GM21367 (cell line): ENCODE results near the gene ZMIZ1.

Experiments used
- ATAC-seq: cut with Tn5 transposase; IDR thresholded peaks from one replicate; pipeline ENCODE4 v1.9.1; 2021; ENCODE audit not compliant: unreplicated experiment

ZMIZ1 gene

DNA sequence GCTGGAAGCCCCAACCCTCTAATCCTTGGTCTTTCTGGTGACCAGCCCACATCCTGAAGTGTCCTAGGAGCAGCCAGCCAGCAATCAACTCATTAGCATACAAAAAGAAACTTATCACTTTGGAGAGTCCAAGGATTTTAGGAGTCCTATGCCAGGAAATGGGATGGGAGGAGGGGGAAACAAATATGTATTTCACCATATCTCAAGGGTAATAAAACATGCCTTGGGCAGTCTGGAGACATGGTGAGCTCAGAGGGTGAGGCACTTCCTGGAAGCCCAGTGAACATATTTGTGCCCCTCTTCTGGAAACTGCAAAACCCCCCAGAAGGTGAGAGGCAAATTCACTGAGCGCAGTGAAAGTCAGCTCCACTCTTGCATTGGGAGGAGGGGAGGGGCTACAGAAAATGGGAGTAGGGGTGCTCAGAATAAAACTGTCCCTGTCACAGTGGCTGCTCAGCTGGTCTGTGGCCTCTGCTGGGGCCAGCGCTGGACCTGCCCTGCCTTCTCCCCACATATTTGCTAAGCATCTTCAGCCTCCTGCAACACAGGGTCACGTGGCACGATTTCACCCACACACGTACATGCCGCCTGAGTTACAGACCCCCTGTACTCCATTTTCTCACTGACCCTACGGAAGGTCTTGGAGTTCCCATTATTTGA, 17.7 kb upstream of the ZMIZ1 start:
- no peak for ATAC-seq

DNA sequence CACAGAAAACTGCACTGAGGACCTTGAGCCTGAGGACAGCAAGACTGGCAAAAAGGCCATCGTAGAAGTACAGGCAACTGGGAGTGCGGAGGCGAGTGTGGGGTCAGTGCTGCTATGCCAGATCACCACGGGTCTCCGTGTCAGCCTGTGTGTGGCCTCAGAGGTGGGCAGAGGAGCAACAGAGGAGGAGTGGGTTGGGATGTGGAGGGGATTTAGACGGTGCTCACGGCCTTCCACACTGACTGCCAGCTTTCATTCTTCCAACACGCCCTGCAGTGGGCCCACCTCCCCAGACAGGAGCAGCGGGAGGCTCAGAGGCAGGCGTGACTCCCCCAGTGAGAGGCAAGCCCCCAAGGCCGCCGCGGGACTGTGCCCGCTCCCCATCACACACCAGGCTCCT, 17.0 kb upstream of the ZMIZ1 start:
- no peak for ATAC-seq

DNA sequence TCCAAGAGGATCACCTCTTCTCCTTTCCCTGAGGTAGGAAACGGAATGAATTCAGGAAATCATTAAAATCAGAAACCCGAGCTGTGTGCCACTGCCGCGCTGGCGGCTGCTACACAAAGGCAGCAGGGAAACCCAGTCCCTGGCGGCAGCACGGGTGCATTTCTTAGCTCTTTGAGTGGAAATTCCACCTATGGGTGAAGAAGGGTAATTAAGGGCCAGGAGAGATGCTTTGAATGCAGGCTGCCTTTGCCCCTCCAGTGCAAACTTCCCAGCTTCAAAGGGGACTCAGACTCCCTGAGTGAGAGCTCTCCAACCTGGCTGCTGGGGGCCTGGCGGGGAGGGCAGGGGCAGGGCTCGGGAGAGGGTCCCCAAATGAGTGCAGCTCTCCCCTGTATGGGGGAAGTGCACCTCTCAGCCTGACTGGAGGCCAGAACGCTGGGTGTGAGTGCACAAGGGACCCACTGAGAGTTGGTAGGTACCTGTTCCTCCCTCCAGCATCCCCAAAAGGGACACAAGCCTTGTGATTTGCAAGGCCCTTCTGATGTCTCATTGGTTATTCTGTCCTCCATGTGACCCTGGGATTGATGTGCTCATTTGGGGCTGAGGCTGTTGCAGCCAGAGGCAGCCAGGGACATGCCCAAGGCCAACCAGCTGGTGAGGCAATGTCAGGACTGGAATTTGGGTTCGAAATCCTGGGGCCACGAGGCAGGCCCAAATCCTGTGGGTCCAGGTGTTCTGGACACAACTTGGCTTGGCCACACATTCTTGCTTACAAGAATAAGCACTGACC, 16.3 kb upstream of the ZMIZ1 start:
- no peak for ATAC-seq

DNA sequence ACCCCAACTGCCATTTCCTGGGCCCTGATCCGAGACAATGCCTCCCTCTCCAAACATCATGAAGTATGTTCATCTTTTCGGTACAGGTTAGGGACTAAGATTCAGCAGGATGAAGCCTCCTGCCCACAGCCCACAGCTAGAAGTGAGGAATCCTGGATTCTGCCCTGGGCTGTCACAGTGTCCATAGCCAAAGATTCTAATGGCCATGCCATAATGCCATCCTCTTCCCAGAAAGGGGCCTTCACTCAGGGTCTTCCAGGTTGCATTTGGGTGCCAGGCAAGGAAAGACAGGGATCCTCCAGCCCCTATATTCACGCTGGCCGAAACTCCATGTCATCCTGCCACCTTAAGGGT, 15.7 kb upstream of the ZMIZ1 start:
- ATAC-seq = no peak

DNA sequence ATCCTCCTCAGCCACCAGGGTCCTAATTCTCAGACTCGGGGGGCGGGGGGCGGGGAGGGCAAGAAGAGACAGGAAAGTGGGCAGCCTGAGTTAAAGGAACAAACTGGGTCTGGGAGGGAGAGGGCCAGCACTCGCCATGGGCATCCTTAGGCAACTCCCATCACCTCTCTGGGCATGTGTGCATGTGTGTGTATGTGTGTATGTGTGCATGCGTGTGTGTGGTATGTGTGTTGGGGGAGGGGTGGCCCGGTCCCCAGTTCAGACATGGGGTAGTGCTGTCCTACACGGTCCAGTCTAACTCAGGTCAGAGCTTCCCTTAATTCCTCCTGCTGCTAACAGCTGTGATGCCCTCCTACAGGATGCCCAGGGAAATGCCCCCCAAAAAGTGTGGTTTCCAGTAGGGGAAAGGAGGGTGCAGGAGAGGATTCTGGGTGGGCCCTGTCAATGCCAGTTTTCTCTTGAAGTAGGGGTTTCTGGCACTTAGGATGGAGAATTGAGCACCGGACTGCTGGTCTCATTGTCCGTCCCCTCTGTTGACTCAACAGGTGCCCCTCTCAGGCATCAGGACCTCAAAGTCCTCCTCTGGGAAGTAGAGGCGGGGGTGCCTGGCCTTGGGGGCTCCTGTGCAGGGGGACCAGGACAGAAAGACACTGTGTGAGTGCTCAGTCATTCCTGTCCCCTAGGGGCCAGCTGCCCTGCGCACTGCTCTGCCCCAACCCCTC, 15.1 kb upstream of the ZMIZ1 start:
- no peak for ATAC-seq

DNA sequence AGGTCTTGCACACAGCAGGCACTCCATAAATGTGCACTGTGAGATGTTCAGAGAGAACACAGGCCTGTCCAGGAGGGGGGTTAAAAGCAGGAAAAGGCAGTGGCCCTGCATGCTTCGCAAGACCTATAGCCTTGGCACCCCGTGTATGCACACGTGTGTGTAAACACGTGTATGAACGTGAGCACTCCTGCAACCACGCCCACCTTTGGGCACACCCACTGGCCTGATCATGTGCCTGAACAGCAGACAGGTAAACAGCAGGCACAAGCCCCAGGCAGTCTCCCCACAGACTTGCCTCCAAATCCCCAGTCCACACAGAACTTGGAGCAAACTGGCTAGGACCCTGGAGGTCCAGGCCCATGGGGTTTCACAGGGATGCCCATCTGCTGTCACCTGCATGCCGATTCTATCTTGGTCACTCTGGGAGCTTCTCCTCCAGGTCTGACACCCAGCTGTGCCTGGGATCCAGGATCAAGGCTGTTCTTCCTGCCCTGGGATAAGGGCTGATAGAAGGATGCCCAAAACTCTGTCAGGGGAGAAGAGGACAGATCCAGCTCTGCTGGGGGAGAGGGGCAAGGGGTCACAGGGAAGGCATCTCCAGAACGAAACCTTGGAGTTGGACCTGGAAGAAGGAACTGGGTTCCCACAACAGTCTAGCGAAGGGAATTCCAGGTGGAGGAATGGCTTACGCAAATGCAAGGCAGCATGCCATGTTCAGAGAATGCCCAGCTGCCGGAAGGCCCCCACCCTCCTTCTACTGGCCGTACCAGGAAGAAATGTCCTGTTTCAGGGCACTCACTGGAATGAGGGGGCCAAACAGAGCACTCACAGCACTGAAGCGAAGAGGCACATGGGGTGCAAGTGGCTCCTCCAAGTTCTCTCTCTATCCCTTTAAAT, 14.3 kb upstream of the ZMIZ1 start:
- ATAC-seq = no peak

DNA sequence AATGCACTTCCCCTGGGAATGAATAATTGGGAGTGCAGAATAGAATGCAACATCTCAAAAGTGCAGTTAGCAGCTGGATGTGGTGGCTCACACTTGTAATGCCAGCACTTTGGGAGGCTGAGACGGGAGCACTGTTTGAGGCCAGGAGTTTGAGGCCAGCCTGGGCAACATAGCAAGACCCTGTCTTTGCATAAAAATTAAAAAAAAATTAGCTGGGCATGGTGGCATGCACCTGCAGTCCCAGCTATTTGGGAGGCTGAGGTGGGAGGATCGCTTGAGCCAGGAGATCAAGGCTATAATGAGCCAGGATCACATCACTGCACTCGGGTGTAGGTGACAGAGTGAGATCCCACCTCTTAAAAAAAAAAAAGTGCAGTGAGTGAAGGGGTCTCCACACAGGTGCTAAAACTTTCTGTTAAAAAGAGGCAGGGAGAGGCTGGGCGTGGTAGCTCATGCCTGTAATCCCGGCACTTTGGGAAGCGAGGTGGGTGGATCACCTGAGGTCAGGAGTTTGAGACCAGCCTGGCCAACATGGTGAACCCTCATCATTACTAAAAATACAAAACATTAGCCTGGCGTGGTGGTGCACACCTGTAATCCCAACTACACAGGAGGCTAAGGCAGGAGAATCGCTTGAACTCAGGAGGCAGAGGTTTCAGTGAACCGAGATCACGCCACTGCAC, 13.5 kb upstream of the ZMIZ1 start:
- no peak for ATAC-seq

DNA sequence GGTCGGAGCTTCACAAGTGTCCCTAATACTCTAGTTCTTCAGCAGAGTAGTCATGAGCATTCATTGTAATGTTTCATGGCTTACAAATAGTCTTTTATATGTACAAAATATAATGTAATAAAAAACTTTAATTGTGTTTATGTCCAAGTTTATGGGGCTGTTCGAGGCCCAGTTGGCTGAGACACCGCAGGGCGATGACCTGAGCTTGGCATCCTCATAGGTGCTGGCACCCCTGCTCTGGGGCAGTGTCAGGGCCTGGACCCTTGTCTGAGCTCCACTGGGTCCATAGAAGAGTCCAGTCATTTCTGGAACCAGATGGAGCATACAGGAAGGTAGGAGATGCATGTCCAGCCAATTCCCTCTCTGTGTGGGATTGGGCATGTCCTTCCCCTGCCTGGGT, 12.9 kb upstream of the ZMIZ1 start:
- no peak for ATAC-seq

DNA sequence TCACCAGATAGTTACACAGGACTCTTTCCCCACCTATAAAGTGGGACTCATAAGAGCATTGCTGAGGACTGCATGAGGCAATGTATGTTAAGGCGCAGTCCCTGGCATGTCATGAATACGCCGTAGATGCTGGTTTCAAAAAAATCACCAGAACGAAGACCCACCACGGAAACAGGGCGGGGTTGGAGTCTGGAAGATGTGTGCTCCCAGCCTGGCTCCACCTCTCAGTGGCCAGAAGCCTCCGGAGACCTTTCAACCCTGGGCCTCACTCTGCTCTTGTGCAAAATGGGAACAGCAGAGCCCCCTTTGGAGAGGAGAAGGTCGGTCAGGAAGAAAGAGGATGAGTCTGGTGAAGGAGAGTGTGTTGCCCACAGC, 12.4 kb upstream of the ZMIZ1 start:
- ATAC-seq = no peak

DNA sequence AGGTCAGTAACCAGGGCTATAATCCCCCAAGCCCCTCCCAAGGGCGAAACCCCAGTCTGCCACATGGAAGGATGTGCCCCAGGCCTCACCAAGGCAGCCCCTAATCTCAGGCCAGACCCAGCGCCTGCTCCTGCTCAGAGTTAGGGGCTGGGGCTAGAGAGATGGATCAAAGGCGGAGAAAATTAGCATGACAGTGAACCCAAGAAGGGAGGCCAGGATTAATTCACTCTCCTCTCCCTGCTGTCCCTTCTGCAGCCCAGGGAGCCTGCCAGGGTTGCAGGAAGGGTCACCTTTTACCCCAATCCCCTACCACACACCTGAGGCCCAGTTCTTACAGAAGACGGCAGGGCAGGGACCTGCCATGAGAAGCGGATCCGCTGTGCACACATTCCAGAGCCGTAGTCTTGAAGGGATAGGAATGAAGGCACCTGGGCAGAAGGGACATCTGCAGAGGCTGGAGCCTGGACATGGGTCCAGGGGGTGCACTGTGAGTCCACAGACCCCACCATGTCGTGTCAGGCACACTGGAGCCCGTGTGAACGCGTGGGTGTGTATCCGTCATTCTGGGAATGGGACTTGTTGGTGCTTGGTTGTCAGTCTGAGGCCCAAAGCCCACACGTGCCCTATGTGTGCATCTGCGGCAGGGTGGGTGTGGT, 11.9 kb upstream of the ZMIZ1 start:
- ATAC-seq = no peak

DNA sequence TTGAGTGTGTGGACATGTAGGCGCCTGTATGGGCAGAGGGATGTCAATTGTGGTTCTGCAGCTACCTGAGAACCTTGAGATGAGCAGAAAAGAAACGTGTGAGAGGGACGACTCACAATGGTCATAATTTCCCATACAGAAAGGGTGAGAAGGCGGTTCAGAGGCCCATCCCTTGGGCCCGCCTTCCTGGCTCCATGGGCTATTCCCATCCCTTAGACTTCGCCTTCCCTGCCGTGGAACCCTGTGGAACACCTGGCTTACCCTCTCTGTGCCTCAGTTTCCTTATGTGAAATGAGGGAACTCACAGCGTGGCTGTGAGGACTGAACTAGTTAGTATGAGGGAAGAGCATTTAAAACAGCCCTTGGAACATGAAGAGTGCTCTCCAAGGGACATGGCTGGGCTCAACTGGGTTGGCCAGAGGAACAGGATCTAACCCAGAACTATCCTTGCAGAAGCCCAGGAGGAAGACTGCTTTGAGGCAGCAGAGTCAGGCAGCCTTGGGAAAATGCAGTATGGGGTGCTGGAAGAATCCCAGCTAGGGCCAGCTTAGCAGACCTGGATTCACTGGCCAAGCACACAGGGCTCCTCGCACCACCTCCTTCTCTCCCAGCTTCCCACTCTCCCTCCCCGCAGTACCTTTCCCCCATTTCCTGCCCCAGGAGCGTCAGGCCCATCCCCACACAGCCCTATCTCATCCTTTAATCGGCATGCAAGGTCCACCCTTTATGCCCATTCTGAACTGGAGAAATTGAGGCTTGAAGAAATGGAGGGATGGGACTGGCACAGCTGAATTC, 11.1 kb upstream of the ZMIZ1 start:
- ATAC-seq = no peak

DNA sequence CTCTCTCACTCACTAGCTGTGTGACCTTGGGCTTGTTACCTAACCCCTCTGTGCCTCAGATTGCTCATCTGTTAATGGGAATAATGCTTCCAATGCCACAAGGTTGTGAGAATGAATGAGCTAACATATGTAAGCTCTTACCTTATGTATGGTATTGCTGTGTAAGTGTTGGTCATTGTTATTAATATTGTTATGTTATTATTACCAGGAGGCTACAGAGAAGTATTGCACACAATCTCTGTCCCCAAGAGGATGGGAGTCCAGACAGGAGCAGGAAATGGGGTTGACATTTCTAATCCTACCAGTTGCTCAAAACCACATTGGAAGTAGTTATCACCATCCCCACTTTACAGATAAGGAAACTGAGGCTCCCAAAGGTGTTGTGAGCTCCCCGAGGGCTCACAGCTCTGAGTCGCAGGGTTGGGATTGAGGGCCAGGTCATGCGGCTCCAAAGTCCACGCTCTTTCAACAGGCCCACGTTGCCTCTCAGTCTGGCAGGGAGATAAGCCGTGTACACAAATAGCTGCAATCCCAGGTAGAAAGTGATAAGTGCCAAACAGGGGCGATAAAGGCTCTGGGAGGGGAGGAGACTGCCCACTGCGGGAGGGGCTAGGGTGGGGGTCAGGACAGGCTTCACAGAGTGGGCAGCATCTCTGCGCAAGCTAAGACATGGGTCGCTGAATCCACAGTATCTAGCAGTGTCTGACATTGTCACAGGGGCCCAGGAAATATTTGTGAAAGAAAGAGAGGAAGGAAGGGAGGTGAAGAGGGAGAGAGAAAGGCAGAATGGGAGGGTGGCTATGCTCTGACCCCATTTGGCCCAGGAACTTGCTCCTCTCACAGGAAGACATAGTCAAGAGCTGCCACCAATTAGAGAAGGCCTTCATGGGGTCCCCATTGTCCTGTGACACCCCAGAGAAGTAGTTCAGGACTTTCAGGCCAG, 9.6 kb upstream of the ZMIZ1 start:
- no peak for ATAC-seq

DNA sequence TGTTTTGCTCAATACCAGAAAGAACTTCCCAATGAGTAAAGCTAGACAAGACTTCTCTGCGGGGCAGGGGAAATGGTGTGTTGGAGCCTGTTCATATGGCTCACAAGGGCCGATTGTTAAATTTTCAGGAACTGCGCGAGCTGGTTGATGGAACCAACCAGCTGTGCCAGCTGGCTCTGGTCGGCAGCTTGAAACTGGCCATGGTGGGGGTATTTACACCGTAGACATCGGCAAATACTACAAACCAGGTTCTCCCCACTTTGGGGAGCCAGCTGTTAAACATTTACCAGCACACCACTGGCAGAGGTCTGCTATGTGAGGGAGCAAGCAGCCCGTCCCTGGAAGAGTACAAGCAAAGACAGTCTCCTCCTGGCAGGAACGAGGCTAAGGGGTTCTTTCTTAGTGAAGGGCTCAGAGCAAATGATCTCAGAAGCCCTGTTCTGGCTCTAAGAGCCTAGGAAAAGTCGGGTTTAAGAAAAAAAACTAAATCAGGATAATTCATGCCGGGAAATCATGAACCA, 8.8 kb upstream of the ZMIZ1 start:
- ATAC-seq = no peak

DNA sequence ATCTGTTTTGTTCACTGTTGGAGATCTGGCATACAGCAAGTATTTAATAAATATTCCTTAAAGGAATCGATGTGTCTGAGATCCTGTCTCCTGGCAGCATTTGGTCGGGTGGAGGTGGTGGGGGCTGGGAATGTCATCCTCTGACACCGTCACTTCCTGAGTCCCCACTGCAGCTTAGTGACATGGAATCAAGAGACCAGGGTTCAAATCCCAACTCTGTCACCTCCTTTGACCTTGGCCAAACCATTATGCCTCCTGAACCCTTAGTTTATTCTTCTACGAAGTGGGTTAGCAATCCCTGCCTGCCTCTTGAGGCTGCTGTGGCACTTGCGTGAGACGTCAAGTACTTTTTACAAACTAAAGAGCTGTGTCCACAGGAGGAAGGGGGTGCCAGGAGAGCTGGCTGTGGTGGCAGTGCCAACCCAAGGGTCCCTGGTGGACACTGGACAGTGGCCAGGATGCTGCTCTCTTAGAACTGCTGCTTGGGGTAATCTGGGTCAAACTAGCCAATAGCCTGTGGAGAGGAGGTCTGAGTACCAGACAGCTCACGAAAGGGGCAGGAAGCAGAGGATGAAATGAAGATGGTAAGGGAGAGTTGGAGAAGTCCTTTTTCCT, 8.0 kb upstream of the ZMIZ1 start:
- ATAC-seq = no peak

DNA sequence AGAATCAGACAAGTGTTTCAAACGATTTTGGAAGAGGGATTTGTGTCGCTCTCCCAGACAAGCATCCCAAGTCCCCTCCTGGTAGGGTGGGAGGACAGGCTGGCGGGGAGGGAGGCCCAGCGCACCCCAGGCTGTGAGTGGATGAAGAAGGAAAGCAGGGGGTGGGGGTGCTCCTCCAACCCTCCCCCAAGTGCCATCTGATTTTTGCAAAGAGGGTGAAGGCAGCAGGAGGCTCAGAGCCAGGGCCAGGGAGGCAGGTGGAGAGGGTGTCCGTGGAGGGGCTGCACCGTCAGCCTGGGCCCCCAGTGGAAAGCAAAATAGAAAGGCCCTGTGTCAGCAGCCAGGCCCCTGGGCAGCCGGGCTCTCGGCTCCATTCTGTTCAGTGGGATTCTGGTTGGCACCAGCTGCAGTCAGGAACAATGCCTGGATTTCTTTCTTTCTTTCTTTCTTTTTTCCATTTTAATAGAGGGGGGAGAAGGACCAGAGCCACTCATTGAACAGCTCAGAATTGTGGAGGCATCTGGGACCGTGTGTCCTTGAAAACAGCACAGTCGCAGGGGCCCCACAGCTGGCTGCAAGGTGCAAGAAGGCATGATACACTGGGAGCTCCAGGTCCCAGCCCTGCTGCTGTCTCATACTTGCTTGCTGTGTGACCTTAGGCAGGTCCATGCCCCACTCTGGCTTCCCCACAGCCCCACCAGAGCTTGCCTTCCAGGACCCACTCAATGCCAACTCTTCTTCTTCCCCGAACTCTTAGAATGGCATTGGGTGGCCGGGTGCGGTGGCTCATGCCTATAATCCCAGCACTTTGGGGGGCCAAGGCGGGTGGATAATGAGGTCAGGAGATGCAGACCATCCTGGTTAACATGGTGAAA, 7.1 kb upstream of the ZMIZ1 start:
- ATAC-seq = no peak

DNA sequence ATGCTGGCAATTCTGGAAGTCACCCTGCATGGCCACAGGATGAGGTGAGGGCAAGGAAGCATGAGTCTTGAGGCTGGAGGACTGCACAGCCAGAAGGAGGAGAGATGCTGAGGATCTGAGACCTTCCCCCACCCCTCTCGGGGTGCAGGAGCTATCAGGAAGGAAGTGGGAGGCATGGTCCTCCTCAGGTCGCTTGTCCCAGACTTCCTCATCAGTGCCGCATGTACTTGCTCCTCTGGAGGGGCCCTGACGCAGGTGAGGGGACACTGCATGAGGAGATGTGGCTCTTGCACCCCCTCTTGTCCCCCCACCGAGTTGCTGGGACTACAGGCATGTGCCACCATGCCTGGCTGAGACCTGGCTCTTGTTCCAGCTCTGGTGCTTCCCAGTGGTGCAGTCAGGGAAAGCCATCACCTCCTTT, 5.7 kb upstream of the ZMIZ1 start:
- no peak for ATAC-seq
